ENCODE measurements around the gene UBE2H.
"Not testable (repeated sequence)": the region's sequence is repeated elsewhere in the genome, so short reads cannot be mapped to it uniquely, and the experiment has no call there.

Gene UBE2H

DNA sequence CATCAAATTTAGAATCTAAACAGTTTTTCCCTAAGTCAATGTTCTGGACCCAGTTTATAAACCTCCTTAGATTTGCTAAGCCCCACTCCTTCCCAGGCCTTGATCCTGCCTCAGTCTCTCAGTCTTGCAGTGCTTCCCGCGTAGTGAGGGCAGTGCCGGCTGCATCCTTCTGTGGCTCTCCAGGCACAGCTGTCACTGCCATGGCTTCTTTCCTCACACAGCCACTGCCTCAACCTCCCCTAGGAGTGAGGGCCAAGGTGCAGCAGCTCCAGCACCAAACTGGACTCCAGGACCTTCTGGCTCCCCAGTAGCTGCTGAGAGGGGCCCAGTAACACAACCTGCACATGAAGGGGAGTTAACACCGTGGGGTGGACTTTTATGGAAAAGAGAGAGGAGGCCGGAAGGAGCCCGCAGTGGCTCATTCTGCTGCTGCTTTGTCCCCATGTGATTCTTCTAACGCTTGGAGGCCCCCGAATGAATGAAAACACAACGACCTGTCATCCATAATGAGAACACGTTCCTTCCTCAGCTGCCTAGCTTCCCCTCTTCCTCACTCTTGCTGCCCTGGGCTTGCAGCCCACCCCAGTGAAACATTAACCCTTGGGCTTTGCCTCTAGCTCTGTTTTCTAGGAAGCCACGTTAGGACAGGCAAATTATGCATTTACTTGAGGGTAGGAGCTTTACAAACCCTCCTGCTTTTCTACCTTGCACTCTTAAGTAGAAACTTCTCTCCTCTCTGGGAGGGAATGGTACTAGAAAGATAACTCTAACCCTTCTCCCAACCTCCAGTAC lies 16.0 kb upstream of the UBE2H start:
- Histone ChIP-seq H3K27ac (ENCODE audit: low read depth, low read length) (no peak overlapping the region), H3K27me3 (ENCODE audit: control insufficient read depth, insufficient read depth, low read length) (no peaks in the 10 kb centered on the region), H3K9me3 (ENCODE audit: control insufficient read depth, insufficient read depth, low read length) (no peaks in the 10 kb centered on the region), H3K36me3 (ENCODE audit: control insufficient read depth, insufficient read depth, low read length) (no peaks in the 10 kb centered on the region), H3K9ac (ENCODE audit: low read depth, low read length) (no peak overlapping the region), H3K4me3 (ENCODE audit: low read depth, low read length) (no peak overlapping the region), H3K4me1 (ENCODE audit: control insufficient read depth, insufficient read depth, low read length) (no peaks in the 10 kb centered on the region)

DNA sequence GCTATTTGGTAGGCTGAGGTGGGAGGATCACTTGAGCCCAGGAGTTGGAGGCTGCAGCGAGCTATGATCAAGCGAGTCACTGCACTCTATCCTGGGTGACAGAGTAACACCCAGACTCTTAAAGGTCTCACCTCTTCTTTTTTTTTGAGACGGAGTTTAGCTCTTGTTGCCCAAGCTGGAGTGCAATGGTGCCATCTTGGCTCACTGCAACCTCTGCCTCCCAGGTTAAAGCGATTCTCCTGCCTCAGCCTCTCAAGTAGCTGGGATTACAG lies 7.4 kb upstream of the UBE2H start:
- not testable (repeated sequence) for H3K4me1 ChIP-seq (ENCODE audit: control insufficient read depth, insufficient read depth, low read length); H3K9ac ChIP-seq (ENCODE audit: low read depth, low read length); H3K27ac ChIP-seq (ENCODE audit: low read depth, low read length); H3K9me3 ChIP-seq (ENCODE audit: control insufficient read depth, insufficient read depth, low read length); H3K4me3 ChIP-seq (ENCODE audit: low read depth, low read length); H3K36me3 ChIP-seq (ENCODE audit: control insufficient read depth, insufficient read depth, low read length); H3K27me3 ChIP-seq (ENCODE audit: control insufficient read depth, insufficient read depth, low read length)

DNA sequence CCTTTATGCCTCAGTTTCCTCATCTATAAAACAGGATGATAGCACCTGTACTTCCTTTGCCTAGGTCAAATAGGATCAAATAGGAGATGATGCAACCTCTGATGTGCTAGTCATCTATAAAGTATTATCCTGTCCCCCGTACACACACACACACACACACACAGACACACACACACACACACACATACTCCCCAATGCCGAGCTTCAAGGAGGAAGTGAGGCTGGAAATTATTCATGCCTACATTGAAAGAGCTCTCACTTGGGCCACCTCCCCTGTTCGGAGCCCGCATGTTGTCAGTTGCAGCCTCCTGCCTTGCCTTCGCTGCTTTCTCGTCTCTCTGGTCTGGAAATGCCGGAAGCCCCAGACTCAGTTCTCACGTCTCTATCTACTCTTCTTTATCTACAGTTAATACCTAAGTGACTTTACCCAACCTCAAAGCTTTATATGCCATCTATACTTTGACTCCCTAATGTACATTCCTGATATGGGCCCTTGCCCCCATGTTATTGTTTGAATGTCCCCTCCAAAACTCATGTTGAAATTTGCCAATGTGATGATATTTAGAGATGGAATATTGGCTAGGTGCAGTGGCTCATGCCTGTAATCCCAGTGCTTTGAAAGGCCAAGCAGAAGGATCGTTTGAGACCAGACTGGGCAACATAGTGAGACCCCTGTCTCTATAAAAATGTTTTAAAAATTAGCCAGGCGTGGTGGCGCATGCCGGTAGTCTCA lies 6.9 kb upstream of the UBE2H start:
- Histone ChIP-seq H3K27ac (ENCODE audit: low read depth, low read length) (no peak overlapping the region), H3K27me3 (ENCODE audit: control insufficient read depth, insufficient read depth, low read length) (no peaks in the 10 kb centered on the region), H3K9me3 (ENCODE audit: control insufficient read depth, insufficient read depth, low read length) (no peaks in the 10 kb centered on the region), H3K4me3 (ENCODE audit: low read depth, low read length) (no peak overlapping the region), H3K36me3 (ENCODE audit: control insufficient read depth, insufficient read depth, low read length) (no peaks in the 10 kb centered on the region), H3K9ac (ENCODE audit: low read depth, low read length) (no peak overlapping the region), H3K4me1 (ENCODE audit: control insufficient read depth, insufficient read depth, low read length) (no peaks in the 10 kb centered on the region; the same call in 1 of the 2 replicates)

DNA sequence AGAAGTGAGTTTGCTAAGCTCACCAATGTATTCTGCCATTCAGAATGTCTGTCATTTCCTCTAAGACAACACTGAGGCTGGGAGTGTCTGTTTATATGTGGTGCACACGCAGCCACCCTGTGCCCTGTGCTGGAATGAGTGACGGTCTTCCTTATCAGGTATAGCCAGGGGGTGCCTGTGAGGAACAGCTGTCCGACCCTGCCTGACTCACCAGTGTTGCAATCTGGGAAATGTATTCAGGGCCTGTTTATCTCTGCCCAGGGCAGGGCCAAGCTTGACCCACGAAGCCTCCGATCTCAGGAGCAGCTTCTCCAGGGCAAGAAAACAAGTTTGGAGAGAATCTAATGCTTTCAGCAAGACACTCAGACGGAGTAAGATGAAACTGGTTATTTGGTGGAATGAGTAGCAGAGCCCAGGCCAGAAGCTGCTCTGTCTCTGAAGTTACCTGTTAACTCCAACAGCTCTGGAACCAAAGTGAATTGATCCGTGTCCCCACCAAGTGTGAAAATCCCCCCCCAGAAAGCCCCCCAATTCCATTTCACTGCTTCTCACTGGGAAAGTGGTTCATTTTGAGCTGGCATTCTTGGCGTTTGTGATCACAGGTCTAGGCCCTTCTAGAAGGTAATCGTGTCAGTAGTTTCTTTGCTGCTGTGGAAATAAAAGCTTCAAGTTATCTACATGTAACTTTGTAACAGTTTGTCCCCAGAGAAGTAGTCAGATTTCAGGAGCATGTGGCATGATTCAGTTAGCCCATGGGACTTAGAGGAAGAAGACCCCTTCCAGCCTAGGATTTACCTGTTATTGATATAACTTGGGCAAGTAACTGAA lies 6.1 kb upstream of the UBE2H start:
- no peaks in the 10 kb centered on the region for H3K9me3 ChIP-seq (ENCODE audit: control insufficient read depth, insufficient read depth, low read length)
- no peak overlapping the region for H3K9ac ChIP-seq (ENCODE audit: low read depth, low read length)
- H3K4me1 ChIP-seq (ENCODE audit: control insufficient read depth, insufficient read depth, low read length): no peaks in the 10 kb centered on the region; the same call in 1 of the 2 replicates
- H3K27ac ChIP-seq (ENCODE audit: low read depth, low read length): peak overlapping the region; percentile 24
- no peak overlapping the region for H3K4me3 ChIP-seq (ENCODE audit: low read depth, low read length)
- H3K27me3 ChIP-seq (ENCODE audit: control insufficient read depth, insufficient read depth, low read length): no peaks in the 10 kb centered on the region
- no peaks in the 10 kb centered on the region for H3K36me3 ChIP-seq (ENCODE audit: control insufficient read depth, insufficient read depth, low read length)

DNA sequence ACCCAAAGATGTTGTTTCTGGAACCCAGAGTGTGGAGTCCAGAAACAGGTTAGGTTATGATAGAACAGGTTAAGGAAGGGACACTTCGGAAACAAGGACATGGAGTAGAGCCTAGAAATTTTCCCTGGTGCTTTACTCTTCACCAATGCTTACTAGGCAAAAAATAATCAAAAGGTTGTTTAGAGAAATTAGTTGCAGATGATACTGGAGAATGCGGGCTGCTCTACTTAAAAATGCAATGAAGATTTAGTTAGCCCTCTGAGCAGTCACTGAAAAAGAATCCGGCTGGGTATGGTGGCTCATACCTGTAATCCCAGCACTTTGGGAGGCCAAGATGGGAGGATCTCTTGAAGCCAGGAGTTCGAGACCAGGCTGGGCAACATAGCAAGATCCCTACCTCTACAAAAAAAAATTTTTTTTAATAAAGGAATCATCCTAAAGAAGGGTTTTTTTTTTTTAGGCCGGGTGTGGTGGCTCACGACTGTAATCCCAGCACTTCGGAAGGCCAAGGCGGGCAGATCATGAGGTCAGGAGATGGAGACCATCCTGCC lies 3.3 kb upstream of the UBE2H start:
- no peak overlapping the region for H3K27ac ChIP-seq (ENCODE audit: low read depth, low read length)
- H3K4me1 ChIP-seq (ENCODE audit: control insufficient read depth, insufficient read depth, low read length): peaks cover 5% of the 10 kb centered on the region
- no peak overlapping the region for H3K9ac ChIP-seq (ENCODE audit: low read depth, low read length)
- H3K9me3 ChIP-seq (ENCODE audit: control insufficient read depth, insufficient read depth, low read length): no peaks in the 10 kb centered on the region
- H3K27me3 ChIP-seq (ENCODE audit: control insufficient read depth, insufficient read depth, low read length): no peaks in the 10 kb centered on the region
- H3K36me3 ChIP-seq (ENCODE audit: control insufficient read depth, insufficient read depth, low read length): no peaks in the 10 kb centered on the region
- H3K4me3 ChIP-seq (ENCODE audit: low read depth, low read length): no peak overlapping the region

DNA sequence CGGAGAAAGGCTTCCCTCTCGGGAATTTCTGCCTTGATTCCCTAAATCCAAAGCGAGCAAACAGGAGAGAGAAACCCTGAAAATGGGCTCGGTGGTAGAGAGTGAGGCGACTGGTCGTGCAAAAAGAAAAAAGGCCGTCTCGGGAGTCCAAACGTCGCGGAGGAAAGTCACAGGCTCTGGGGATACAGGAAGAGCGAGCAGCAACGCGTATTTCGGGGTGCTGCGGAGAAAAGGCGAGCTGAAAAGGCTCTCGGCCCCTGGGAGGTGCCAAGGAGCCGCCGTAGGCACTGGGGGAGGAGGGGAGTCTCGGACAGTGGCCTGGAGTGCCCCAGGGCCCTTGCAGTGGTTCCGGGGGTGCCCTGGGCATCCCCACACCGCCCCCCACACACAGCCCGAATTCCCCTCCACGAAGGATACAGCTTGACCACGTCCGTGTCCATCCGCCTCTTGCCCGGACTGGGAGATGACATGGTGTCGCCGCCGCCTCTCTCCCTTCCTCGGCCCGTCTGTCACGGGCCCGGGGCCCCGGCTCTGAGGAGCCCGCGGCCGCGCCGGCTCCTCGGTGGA lies 591 bp downstream of the UBE2H start:
- Histone ChIP-seq H3K4me3 (ENCODE audit: low read depth, low read length) (peak overlapping the region; percentile 89), H3K4me1 (ENCODE audit: control insufficient read depth, insufficient read depth, low read length) (peaks cover 23% of the 10 kb centered on the region), H3K9me3 (ENCODE audit: control insufficient read depth, insufficient read depth, low read length) (no peaks in the 10 kb centered on the region), H3K27ac (ENCODE audit: low read depth, low read length) (peak overlapping the region; percentile 100), H3K9ac (ENCODE audit: low read depth, low read length) (peak overlapping the region; percentile 86), H3K36me3 (ENCODE audit: control insufficient read depth, insufficient read depth, low read length) (0 out of 2 replicates have a peak, but pooled peaks cover 3% of the 10 kb centered on the region), H3K27me3 (ENCODE audit: control insufficient read depth, insufficient read depth, low read length) (no peaks in the 10 kb centered on the region)

DNA sequence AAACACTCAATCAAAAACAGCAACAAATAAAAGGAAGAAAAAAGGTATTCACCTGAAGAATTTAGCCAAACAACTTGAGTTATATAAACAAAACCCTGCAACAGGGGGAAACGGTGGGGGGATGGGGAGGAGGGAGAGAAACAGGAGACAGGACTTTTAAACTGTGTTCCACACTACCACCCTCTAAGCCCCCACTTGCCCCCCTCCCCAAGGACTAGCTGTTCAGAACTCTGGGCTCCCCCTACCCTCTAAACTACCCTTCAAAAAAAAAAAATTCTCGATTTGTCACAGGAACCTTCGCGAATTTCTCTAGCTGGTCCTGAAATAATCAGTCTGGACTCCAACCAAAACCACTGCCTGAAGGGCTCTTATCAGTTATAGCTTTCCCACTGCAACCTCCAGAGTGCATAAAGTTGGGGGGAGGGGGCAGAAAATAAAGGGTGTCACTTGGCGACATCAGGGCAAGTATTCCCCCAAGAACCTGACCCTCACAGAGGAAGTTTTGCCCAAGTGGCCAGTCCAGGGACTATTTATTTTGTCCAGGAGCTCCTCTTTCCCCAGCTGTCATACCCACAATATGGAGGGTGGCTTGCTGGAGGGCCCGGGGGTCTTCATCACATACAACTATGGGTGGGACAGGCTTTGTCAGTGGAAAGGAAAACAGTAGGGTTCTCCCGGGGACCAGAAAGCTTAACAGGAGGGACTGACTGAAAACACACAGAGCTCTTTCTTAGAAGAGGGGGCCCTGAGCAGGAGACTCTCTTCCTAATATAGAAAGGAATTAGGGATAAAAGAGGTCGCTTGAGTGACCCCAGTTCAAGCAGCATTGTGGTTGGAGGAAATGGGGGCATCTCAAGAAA lies 1.3 kb downstream of the UBE2H start:
- Histone ChIP-seq H3K4me1 (ENCODE audit: control insufficient read depth, insufficient read depth, low read length) (peaks cover 28% of the 10 kb centered on the region), H3K9me3 (ENCODE audit: control insufficient read depth, insufficient read depth, low read length) (no peaks in the 10 kb centered on the region), H3K36me3 (ENCODE audit: control insufficient read depth, insufficient read depth, low read length) (0 out of 2 replicates have a peak, but pooled peaks cover 3% of the 10 kb centered on the region), H3K27me3 (ENCODE audit: control insufficient read depth, insufficient read depth, low read length) (no peaks in the 10 kb centered on the region), H3K4me3 (ENCODE audit: low read depth, low read length) (peak overlapping the region; percentile 89), H3K9ac (ENCODE audit: low read depth, low read length) (peak overlapping the region; percentile 86), H3K27ac (ENCODE audit: low read depth, low read length) (peak overlapping the region; percentile 100)

DNA sequence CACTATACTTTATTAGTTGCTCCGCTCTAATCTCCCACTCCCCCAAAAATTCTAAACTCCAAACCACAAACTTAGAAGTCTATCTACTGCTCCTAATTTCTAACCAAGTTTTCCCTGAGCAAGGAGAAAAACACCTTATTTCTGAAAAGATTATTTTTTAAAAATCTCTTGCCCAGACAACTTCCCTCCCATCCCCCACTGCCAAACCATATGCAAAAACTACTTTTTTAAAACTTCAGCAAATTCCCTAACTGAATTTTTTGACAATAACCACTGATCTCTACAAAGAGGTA lies 1.9 kb downstream of the UBE2H start:
- H3K27me3 ChIP-seq (ENCODE audit: control insufficient read depth, insufficient read depth, low read length): no peaks in the 10 kb centered on the region
- 0 out of 2 replicates have a peak, but pooled peaks cover 3% of the 10 kb centered on the region for H3K36me3 ChIP-seq (ENCODE audit: control insufficient read depth, insufficient read depth, low read length)
- H3K9me3 ChIP-seq (ENCODE audit: control insufficient read depth, insufficient read depth, low read length): no peaks in the 10 kb centered on the region
- peak overlapping the region; percentile 89 for H3K4me3 ChIP-seq (ENCODE audit: low read depth, low read length)
- H3K9ac ChIP-seq (ENCODE audit: low read depth, low read length): peak overlapping the region; percentile 86
- H3K27ac ChIP-seq (ENCODE audit: low read depth, low read length): peak overlapping the region; percentile 100
- H3K4me1 ChIP-seq (ENCODE audit: control insufficient read depth, insufficient read depth, low read length): peaks cover 29% of the 10 kb centered on the region

DNA sequence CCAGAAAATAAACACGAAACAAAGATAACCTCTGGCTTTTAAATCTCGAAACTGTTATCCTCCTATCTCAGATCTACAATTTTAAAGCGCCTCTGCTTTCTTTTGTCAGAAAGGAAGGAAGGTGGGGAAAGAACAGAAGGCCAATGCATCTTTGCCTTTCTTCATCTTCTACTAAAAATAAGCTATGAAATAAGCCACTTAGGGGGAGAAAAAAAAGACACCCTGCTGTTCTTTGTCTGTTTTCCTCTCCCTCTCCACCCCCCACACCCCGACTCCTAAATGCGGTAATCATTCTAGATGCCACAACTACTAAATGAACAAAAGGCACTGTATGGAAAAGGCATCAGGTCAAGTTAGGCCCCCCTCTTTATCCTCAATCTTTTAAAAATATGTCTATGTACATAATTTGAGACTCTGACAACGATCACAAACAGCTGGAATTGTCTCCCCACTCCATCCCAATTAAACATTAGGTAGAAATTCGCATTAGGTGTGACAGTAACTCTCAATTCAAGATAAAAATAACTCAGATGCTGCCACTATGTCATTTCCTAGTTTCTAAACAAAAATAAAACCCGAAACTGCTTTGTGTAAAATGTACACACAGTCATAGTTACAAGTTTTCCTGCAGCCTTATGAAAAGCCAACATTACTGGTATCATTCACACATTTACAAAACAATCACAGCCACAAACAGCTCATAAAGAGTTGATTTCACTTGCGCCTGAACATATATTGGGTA lies 2.4 kb downstream of the UBE2H start:
- peaks cover 29% of the 10 kb centered on the region for H3K4me1 ChIP-seq (ENCODE audit: control insufficient read depth, insufficient read depth, low read length)
- no peaks in the 10 kb centered on the region for H3K27me3 ChIP-seq (ENCODE audit: control insufficient read depth, insufficient read depth, low read length)
- no peaks in the 10 kb centered on the region for H3K9me3 ChIP-seq (ENCODE audit: control insufficient read depth, insufficient read depth, low read length)
- peak overlapping the region; percentile 86 for H3K9ac ChIP-seq (ENCODE audit: low read depth, low read length)
- 0 out of 2 replicates have a peak, but pooled peaks cover 3% of the 10 kb centered on the region for H3K36me3 ChIP-seq (ENCODE audit: control insufficient read depth, insufficient read depth, low read length)
- H3K4me3 ChIP-seq (ENCODE audit: low read depth, low read length): peak overlapping the region; percentile 89
- peak overlapping the region; percentile 100 for H3K27ac ChIP-seq (ENCODE audit: low read depth, low read length)
